Body of pancreas (tissue), 4 donors: Measurements from ENCODE around the gene CCDC106. TPM values are rescaled to one million over a fixed set of nuclear protein-coding genes. Genes with fewer than 3 reads are reported as not detected.
A peak's percentile ranks its signal among the peaks of the same experiment; 100 is the strongest.

Experiments
- ATAC-seq: fragments of 150-250 bp; one replicate; pipeline ENCODE4 v1.9.1; 2016
- DNase-seq, 4 donors: peaks; one replicate each; pipeline ENCODE4 v3.0.0-alpha.2; 2019
- H3K27ac ChIP-seq, 4 donors: fragments of 200-600 bp; sonication (generic); 1 replicate in 3 of 4; 2 replicates in 1 of 4; pipeline versions ENCODE4 v1.5.1 to v1.6.1; 2016 to 2019; ENCODE audit warnings: mild to moderate bottlenecking in 1 of 4, mixed read lengths in 1 of 4, moderate library complexity in 1 of 4
- H3K27me3 ChIP-seq, 2 donors: fragments of 200-600 bp; sonication (generic); one replicate each; pipeline ENCODE4 v1.6.0; 2016; ENCODE audit warnings: mild to moderate bottlenecking in 1 of 2
- H3K36me3 ChIP-seq, 2 donors: fragments of 200-600 bp; sonication (generic); replicated peaks in 1 of 2; 2 replicates each; pipeline ENCODE4 v1.5.1; 2016; ENCODE audit warnings: low read depth in 2 of 2; ENCODE audit not compliant: insufficient read depth in 1 of 2
- H3K4me1 ChIP-seq: fragments of 200-600 bp; sonication (generic); one replicate; pipeline ENCODE4 v1.6.0; 2016
- H3K4me3 ChIP-seq, 2 donors: fragments of 200-600 bp; sonication (generic); 1 replicate in 1 of 2; 2 replicates in 1 of 2; pipeline ENCODE4 v1.5.1; 2016 to 2019
- H3K9me3 ChIP-seq, 3 donors: fragments of 200-600 bp; sonication (generic); 1 replicate in 2 of 3; 2 replicates in 1 of 3; pipeline ENCODE4 v1.5.1; 2016
- POLR2A ChIP-seq, 3 donors: fragments of 450-650 bp; IDR thresholded peaks; one replicate each; pipeline ENCODE4 v1.6.1; 2016; ENCODE audit warnings: antibody characterized with exemption in 3 of 3, mild to moderate bottlenecking in 2 of 3
- WGBS, 2 donors: methylation state at CpG; one replicate each; pipeline ENCODE4 v1.1.5; 2017; 5-methylcytosine and 5-hydroxymethylcytosine counted together
- intact Hi-C: fragments of 100-400 bp; cut with DNase I; formaldehyde crosslinking; loops from one replicate; pipeline ENCODE4 v1.15.1; 2023
- total RNA-seq, 2 donors: library from RNA; depleted of rRNA; stranded (reverse); fragments of >200 nt; gene quantifications; one replicate each; pipeline ENCODE4 v1.1.0, GENCODE V29; 2016
- TF ChIP-seq, protein P1 (sequence below), 7 experiments: fragments of 450-650 bp in 4 of 7; fragments of 200-600 bp in 3 of 7; sonication (generic) in 3 of 7; IDR thresholded peaks; one replicate each; pipeline ENCODE4 v1.5.1; 2016 to 2019; ENCODE audit warnings: antibody characterized with exemption in 7 of 7

CCDC106 gene
- total RNA-seq, 2 donors from 2014 or later, result 5.9 to 15.0 TPM

DNA sequence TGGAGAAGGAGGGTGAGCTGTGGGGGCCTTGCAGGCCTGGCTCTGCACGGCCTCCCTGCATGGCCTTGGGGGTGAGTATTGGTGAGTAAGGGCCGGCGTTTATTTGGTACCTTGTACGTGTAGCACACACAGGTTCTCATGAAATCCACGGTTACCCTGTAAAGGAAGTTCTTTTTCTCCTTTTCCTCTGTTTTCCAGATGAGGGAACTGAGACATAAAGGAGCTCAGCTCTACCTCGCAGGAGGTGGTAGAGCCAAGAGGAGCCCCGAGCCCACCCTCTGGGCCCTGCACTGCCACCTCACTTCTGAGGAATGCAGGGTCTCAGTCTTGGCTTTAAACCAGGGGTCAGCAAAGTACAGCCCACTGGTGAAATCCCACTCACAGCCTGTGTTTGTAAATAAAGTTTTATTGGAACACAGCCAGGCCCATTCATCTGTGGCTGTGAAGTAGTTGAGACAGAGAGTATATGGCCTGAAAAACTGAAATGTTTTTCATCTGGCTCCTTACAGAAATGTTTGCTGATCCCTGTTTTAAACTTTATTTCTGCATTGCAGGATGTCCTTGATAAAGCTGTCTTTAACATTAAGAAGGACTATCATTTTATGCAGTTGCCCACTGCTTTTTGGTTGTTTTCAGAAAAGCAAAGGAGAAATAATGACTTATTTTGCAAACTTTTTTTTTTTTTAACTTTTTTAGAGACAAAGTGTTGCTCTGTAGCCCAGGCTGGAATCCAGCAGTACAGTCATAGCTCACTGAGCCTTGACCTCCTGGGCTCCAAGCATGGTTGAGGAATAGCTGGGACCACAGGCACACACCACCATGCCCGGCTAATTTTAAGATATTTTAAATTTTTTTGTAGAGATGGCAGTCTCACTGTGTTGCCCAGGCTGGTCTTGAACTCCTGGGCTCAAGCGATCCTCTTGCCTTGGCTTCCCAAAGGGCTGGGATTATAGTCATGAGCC, 33.4 kb downstream of the CCDC106 start:
- Histone ChIP-seq H3K9me3 (no peaks in the 10 kb centered on the region), H3K27ac (peak overlapping the region in 1 of 4 donors; percentile 5), H3K4me3 (no peak overlapping the region), H3K4me1 (peaks cover 97% of the 10 kb centered on the region), H3K36me3 (peaks cover 0 to 19% of the 10 kb centered on the region in 2 donors), H3K27me3 (no peaks in the 10 kb centered on the region)
- ATAC-seq, result no peak
- DNase-seq, result no peak
- TF ChIP-seq POLR2A (IDR thresholded peaks at IDR 0.05), result no peak
- TF ChIP-seq, protein P1, sequence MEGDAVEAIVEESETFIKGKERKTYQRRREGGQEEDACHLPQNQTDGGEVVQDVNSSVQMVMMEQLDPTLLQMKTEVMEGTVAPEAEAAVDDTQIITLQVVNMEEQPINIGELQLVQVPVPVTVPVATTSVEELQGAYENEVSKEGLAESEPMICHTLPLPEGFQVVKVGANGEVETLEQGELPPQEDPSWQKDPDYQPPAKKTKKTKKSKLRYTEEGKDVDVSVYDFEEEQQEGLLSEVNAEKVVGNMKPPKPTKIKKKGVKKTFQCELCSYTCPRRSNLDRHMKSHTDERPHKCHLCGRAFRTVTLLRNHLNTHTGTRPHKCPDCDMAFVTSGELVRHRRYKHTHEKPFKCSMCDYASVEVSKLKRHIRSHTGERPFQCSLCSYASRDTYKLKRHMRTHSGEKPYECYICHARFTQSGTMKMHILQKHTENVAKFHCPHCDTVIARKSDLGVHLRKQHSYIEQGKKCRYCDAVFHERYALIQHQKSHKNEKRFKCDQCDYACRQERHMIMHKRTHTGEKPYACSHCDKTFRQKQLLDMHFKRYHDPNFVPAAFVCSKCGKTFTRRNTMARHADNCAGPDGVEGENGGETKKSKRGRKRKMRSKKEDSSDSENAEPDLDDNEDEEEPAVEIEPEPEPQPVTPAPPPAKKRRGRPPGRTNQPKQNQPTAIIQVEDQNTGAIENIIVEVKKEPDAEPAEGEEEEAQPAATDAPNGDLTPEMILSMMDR (IDR thresholded peaks at IDR 0.05), result no peak
- intact Hi-C loops, result no loop called here
- WGBS, 2 donors, result 83 to 85% methylated on average over 9 of the region's 9 CpGs

DNA sequence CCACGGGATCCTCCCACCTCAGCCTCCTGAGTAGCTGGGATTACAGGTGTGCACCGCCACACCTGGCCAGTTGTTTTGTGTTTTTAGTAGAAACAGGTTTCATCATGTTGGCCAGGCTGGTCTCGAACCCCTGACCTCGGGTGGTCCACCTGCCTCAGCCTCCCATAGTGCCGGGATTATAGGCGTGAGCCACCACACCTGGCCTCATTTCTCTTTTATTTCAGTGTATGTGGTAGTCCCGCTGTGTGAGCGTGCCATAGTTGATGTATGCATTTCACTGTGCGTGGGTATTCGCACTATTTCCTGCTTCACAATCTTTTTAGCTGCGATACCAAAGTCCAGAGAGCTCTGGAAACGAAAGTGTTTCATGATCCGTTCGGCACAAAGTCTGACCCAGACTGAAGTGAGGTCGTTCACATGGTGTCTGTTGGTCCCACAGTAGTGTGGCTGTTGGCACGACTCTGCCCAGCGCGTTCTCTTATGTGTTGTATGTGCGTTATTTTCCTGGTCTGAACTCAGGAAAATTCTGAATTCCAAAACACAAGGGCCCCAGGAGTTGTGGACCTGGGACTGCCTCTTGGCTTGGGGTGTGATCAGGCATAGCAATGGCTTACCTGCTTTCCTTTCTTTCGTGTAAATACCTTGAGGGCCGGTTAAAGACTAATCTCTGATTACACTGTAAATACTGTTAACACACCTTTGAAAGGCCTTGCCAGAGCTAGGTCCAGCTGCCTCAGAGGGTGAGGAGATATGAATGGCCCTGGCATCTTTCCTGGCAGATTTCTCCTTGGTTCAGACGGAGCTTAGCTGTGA, 35.6 kb downstream of the CCDC106 start:
- 19 to 38% methylated on average over 22 of the region's 22 CpGs for WGBS, 2 donors
- Histone ChIP-seq H3K9me3 (no peaks in the 10 kb centered on the region), H3K27ac (peak overlapping the region; percentile 72 to 87 (median 78)), H3K4me3 (no peak overlapping the region), H3K4me1 (peaks cover 85% of the 10 kb centered on the region), H3K36me3 (peaks cover 0 to 20% of the 10 kb centered on the region in 2 donors), H3K27me3 (no peaks in the 10 kb centered on the region)
- TF ChIP-seq POLR2A (IDR thresholded peaks at IDR 0.05), result peak in 2 of 3 donors; percentile 42 to 48
- TF ChIP-seq, protein P1 (IDR thresholded peaks at IDR 0.05), result no peak
- DNase-seq (peak; percentile 77 to 92 (median 88)), ATAC-seq (peak; percentile 93)
- intact Hi-C loops, result no loop called here

DNA sequence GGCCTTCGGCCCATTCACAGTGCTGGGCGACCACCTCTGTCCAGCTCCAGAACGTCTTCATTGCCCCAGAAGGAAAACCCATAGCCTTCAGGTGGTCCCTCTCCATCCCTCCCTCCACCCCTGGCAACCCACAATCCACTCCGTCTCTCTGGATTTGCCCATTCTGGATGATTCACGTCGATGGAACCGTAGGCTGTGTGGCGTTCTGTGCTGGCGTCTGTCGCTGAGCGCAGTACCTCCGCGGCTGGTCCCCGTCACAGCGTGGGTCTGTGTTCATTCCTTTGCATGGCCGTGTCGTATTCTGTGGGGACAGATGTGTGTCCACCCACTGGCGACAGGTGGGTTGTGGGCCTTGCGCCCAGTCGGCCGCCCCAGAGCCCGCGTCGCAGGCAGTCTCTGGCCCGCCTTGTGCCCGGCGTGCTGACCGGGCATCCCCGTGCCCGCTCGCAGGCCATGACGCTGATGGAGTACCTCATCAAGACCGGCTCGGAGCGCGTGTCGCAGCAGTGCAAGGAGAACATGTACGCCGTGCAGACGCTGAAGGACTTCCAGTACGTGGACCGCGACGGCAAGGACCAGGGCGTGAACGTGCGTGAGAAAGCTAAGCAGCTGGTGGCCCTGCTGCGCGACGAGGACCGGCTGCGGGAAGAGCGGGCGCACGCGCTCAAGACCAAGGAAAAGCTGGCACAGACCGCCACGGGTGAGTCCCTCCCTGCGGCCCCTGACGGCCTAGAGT, 37.1 kb downstream of the CCDC106 start:
- DNase-seq (no peak), ATAC-seq (no peak)
- Histone ChIP-seq H3K4me1 (peaks cover 70% of the 10 kb centered on the region), H3K9me3 (no peaks in the 10 kb centered on the region), H3K4me3 (no peak overlapping the region), H3K27me3 (no peaks in the 10 kb centered on the region), H3K36me3 (peaks cover 10 to 22% of the 10 kb centered on the region in 2 donors), H3K27ac (peak overlapping the region in 3 of 4 donors; percentile 72 to 87 (median 83))
- 92 to 95% methylated on average over 44 to 46 of the region's 60 CpGs for WGBS, 2 donors
- intact Hi-C loops, result no loop called here
- TF ChIP-seq, protein P1 (IDR thresholded peaks at IDR 0.05), result no peak

DNA sequence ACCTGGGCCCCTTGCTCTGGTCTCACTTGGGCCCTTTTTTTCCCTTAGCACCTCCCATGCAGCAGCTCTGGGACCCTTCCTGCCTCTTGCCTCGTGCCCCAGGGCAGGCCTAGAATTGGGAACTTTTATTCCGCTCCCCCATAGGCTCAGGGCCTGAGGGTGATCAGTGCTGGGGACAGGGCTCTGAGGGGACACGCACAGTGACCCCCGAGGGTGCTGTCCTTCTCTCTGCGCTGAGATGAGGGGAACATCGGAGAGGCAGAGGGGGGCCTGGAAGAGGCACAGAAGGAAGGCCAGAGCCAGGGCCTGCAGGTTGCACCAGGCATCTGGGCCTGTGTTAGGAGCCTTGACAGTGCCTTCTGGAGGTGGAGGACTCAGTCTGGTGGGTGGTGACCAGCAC, 37.8 kb downstream of the CCDC106 start:
- Histone ChIP-seq H3K36me3 (peaks cover 16 to 28% of the 10 kb centered on the region in 2 donors), H3K27ac (no peak overlapping the region), H3K27me3 (no peaks in the 10 kb centered on the region), H3K4me3 (no peak overlapping the region), H3K9me3 (no peaks in the 10 kb centered on the region), H3K4me1 (peaks cover 64% of the 10 kb centered on the region)
- intact Hi-C loops, result no loop called here
- 93 to 98% methylated on average over 5 to 6 of the region's 6 CpGs for WGBS, 2 donors
- DNase-seq (no peak), ATAC-seq (no peak)
- TF ChIP-seq, protein P1 (IDR thresholded peaks at IDR 0.05), result no peak
- no peak for TF ChIP-seq POLR2A (IDR thresholded peaks at IDR 0.05)
